ENCODE results near the gene ZNF503.

The ZNF503 gene

DNA sequence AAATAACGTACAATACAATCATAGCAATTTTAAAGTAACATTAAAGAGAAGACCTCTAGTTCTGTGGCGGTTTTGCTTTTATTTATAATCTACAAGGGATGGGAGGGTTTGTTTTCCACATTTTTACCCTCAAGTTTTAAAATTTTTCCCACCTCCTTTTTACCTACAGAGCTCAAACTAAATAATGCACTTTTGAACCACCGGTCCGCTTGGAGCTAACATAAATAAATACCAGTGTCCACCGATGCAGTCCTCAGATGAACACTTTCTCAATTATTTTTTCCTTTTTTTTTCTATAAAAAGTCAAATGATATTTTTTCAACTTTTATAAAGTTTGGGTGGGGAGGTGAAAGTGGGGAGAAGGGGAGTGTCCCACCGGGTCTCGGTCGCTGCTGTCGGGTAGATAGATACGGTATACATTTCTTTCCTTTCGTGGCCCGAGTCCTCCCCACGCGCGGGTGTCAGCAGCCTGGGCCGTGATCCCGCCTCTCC, 3.3 kb downstream of the ZNF503 start:
- H3K4me3 ChIP-seq (ENCODE audit: low read depth, low read length) = no peak overlapping the region
- TF ChIP-seq, protein P1, sequence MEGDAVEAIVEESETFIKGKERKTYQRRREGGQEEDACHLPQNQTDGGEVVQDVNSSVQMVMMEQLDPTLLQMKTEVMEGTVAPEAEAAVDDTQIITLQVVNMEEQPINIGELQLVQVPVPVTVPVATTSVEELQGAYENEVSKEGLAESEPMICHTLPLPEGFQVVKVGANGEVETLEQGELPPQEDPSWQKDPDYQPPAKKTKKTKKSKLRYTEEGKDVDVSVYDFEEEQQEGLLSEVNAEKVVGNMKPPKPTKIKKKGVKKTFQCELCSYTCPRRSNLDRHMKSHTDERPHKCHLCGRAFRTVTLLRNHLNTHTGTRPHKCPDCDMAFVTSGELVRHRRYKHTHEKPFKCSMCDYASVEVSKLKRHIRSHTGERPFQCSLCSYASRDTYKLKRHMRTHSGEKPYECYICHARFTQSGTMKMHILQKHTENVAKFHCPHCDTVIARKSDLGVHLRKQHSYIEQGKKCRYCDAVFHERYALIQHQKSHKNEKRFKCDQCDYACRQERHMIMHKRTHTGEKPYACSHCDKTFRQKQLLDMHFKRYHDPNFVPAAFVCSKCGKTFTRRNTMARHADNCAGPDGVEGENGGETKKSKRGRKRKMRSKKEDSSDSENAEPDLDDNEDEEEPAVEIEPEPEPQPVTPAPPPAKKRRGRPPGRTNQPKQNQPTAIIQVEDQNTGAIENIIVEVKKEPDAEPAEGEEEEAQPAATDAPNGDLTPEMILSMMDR (IDR thresholded peaks at IDR 0.05; ENCODE audit: borderline replicate concordance, insufficient read depth, low read depth, low read length) = no peak

DNA sequence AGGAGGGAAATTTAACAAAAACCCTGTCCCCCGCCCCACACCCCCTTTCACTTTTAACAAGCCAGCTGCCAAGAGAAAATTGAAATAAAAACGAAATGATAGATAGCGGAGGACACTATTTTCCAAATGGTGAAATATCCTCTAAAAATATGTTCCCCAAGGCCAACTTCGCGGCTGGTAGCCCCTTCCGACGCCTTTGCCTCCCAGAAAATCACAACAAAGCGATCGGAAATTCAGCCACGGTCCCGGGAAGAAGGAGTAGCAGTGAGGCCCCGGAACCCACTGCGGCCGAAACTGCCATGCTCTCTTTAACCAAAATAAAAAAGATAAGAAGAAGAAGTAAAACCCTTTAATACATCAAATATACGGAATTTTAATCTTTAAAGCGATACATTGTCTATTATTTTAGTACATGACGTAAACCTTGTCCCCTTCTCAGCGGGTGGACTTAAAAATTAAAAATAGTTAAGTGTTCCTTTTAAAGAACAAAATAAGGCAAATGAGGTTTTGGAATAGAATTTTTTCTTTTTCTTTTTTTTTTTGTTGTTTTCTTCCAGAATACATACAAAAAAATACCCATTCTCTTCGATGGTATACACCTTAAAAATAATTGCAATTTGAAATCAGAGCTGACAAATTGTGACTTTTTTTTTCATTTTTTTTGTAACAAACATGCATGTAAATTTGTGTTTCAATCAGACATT, 3.9 kb downstream of the ZNF503 start:
- no peak overlapping the region for H3K4me3 ChIP-seq (ENCODE audit: low read depth, low read length)
- TF ChIP-seq, protein P1 (IDR thresholded peaks at IDR 0.05; ENCODE audit: borderline replicate concordance, insufficient read depth, low read depth, low read length) = no peak

DNA sequence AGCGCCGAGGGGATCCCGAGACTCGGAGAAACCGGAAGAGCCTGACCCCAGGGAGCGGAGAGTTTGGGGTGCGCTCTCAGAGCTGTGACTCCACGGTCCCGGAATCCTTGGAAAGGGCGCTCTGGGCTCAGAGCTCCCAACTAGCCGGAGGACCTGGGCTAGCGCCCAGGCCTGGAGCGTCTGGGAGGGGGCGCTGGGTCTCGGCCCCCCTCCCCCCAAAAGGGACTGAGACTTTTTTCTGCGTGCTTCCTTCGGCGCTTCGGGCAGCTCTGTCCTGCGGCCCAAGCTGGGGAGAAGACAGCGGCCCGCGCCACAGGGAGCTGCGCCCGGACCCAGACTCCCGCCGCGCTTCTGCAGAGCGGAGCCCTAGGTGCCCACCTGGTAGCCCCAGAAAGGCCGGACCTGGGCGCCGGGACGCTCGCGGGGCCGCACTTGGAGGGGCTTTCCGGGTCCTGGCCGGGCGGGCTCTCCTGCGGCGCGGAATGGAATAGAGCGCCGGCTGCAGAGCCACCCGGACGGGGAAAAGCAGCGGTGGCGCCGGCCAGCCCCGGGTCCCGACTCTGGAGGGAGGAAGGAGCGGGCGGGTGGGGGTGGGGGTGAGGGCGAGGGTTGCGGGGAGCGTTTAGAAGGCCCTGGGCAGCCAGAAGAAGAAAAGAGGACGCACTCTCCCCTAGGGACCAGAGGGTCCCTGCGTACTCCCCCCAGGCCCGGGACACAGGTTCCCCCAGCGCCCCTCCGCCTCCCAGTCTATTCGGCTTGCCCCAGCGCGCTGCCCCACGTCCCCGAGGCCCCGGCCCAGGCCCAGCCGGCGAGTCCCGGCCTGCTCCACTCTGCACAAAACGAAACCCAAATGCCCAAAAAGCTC, 4.7 kb downstream of the ZNF503 start:
- TF ChIP-seq, protein P1 (IDR thresholded peaks at IDR 0.05; ENCODE audit: borderline replicate concordance, insufficient read depth, low read depth, low read length) = no peak
- H3K4me3 ChIP-seq (ENCODE audit: low read depth, low read length) = no peak overlapping the region

DNA sequence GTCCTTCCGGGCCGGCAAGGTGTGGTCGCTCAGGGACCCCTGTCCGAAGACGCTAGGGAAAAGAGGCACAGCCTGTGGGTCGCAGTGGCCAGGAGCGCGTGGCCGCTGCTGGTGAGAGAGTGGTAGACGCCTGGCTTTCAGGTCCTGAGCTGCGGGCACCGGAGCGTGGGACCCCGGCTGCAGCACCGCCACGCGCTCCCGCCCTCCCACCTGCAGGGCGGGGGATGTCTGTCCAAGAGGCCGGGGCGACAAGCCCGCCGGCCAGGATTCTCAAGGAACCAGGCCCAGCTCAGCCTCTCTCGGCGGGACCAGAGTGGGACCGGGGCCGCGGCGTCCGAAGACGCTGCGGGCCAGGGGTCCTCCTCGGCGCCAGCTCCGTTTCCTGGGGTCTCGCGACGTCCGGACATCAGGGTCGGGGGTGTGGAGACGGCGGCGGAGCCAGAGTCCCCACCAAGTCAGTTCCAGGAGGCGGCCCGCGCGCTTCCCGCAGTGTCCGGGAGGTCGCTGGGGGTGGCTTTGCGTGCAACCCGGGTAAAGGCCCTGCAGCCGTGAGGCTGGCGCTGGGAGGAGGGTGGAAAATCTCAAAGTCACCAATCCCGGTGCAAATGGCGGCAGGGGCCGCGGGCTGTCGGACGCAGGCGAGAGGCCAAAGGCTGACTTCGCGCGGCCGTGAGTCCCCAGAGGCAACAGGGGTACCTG, 5.5 kb downstream of the ZNF503 start:
- H3K4me3 ChIP-seq (ENCODE audit: low read depth, low read length) = no peak overlapping the region
- TF ChIP-seq, protein P1 (IDR thresholded peaks at IDR 0.05; ENCODE audit: borderline replicate concordance, insufficient read depth, low read depth, low read length) = no peak

DNA sequence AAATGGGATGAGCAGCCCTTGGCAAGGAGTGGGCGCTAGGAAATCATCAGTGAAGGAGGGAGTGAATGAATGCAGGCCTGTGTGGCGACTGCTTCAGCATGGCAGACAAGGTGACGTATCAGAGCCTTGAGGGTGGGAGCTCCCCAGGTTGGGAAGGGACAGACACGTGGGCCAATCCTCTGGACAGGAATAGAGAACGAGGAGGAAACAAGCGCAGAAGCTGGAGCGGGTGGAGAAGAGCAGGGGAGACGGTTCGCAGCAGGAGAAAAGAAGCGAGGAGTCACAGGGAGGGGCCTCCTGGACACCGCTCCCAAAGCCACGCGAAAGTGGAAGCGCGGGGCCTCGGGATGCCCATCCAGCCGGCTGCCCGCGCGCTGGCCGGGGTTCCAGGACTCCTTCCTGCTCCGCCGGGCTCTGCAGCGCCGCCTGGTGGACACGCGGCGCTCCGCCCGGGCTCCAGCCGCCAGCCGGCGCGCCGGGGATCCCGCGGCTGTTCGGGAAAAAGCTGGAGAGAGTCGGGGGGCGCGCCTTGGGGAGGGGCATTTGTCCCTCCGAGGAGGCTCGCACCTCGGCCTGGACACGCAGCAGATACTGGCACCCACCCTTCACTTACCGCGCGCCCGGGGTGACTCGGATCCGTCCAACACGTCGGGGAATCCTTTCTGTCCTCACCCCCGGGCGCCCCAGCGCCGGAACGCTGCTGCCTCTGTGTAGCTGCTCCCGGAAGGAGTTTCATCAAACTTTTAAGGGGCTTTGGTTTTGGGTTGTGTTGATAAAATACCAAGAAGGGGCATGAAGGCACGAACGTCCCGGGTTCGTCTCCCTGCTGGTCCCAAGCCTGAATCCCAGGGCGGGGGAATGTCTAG, 6.3 kb downstream of the ZNF503 start:
- TF ChIP-seq, protein P1 (IDR thresholded peaks at IDR 0.05; ENCODE audit: borderline replicate concordance, insufficient read depth, low read depth, low read length) = peak; percentile 80
- H3K4me3 ChIP-seq (ENCODE audit: low read depth, low read length) = no peak overlapping the region

DNA sequence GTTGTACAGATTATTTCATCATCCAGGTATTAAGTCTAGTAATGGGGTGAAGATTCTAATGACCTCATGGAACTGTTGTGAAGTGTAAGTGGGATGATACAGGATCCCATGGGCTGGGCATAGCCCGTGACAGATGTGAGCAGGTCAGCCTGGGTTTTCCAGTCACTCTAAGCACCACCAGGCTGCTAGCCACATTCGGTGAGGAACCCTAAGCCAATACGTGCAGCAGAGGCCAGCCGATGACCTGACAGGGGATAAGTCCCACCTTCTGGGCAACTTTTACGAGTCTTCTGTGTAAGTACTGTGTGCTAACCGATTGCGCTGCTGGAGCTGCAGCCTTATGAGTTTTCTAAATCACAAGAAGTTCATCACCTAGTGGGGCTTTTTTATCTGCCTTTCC, 7.3 kb downstream of the ZNF503 start:
- TF ChIP-seq, protein P1 (IDR thresholded peaks at IDR 0.05; ENCODE audit: borderline replicate concordance, insufficient read depth, low read depth, low read length) = no peak

More for the DNA sequence above, 7.3 kb downstream of the ZNF503 start:
- no peak overlapping the region for H3K4me3 ChIP-seq (ENCODE audit: low read depth, low read length)
